GM13977 (cell line): ENCODE results near the gene HSPA4L.

ENCODE experiments used
- DNase-seq: peaks from one replicate; pipeline ENCODE4 v3.0.0; 2012; ENCODE audit warnings: low spot score
- CTCF ChIP-seq: IDR thresholded peaks from 2 replicates; pipeline ENCODE4 v1.5.1; 2012; ENCODE audit warnings: mild to moderate bottlenecking, control low read depth; ENCODE audit not compliant: insufficient read depth; ENCODE audit errors: extremely low read depth, missing control alignments
- in situ Hi-C: fragments of 300-500 bp; cut with MboI; formaldehyde crosslinking; loops from one replicate; pipeline ENCODE4 v1.12.0; 2022; ENCODE audit warnings: low sequenced_read_pairs, low pct_unique_long_range_greater_than_20kb, mixed read lengths, inconsistent platforms; ENCODE audit not compliant: unreplicated experiment

The HSPA4L gene

GRCh38 chr4:127809173-127809800, 27.2 kb downstream of the HSPA4L start:
- TF ChIP-seq CTCF, result peak; percentile 31
- DNase-seq, result no peak
- in situ Hi-C loops, result no loop called here

GRCh38 chr4:127810551-127810950, 28.4 kb downstream of the HSPA4L start:
- no peak for DNase-seq
- in situ Hi-C loops, result no loop called here

DNA sequence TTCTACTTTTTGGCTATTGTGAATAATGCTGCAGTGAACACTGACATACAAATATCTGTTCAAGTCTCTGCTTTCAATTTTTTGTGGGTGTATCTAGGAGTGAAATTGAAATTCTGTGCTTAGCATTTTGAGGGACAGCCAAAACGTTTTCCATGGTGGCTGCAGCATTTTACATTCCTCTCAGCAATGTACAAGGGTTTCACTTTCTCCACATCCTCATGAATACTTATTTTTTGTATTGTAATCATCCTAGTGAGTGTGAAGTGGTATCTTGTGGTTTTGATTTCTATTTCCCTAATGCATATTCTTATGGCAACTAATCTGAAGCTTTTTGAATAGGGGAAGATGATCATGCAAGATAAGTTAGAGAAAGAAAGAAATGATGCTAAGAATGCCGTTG, 40.3 kb downstream of the HSPA4L start:
- no peak for TF ChIP-seq CTCF
- in situ Hi-C loops, result no loop called here
- DNase-seq, result no peak

More at GRCh38 chr4:127810551-127810950, 28.4 kb downstream of the HSPA4L start:
- no peak for TF ChIP-seq CTCF

- no peak for TF ChIP-seq CTCF
- in situ Hi-C loops, result no loop called here
- no peak for DNase-seq
Measured at GRCh38 chr4:127828121-127828520, 46.0 kb downstream of the HSPA4L start.

DNA sequence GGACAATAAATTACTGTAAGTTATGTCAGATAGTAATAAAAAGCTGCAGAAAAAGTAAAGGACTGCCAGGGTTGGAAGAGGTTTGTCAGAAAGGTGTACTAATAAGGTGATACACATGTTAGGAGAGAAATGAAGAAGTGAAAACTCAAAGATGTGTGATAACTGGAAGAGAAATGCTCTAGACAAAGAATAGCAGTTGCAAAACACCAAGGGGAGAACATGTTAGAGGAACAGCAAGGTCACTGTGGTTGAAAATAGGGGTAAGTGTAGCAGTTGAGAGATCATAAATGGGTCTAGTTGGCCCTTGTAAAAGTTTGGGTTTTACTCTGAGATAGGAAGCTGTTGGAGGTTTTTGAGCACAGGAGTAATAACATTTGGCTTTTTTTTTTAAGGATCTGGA, 46.9 kb downstream of the HSPA4L start:
- no peak for TF ChIP-seq CTCF
- in situ Hi-C loops, result no loop called here
- peak; percentile 39 for DNase-seq

DNA sequence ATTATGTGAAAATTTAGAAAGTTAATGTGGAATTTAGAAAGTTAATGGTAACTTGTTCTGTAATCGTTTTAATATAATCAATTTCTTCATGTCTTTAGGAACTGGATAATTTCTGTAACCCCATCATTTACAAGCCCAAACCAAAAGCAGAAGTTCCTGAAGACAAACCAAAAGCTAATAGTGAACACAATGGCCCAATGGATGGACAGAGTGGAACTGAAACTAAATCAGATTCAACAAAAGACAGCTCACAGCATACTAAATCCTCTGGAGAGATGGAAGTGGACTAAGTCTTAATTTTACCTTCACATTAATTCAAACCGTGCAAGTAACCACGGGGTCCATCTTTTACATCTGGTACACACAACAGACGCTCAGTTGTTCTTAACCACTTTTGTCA, 50.5 kb downstream of the HSPA4L start:
- in situ Hi-C loops, result no loop called here
- DNase-seq, result peak; percentile 19
- TF ChIP-seq CTCF, result no peak
